ENCODE measurements around the gene PRKD1. TPM values are rescaled to one million over a fixed set of nuclear protein-coding genes. Genes with fewer than 3 reads are reported as not detected.

PRKD1 gene
- total RNA-seq, 1 experiment from 2014 or later = not detected

GRCh38 chr14:29706700-29707099 lies 220.9 kb downstream of the PRKD1 start:
- Histone ChIP-seq H2AFZ (ENCODE audit: low read depth, low read length, poor library complexity, severe bottlenecking) (no peak overlapping the region), H3K9me2 (ENCODE audit: insufficient read depth) (no peaks in the 10 kb centered on the region), H4K20me1 (ENCODE audit: insufficient read depth) (no peaks in the 10 kb centered on the region), H3K27me3 (ENCODE audit: insufficient read depth, low read length) (no peaks in the 10 kb centered on the region), H3K9ac (ENCODE audit: low read length) (no peak overlapping the region), H3K27ac (ENCODE audit: low read depth, low read length) (no peak overlapping the region), H3K4me3 (replicated peaks in 1 of 2; ENCODE audit: low read depth in 1 of 2, low read length in 2 of 2) (no peak overlapping the region), H3K9me3 (ENCODE audit: control insufficient read depth in 1 of 2, insufficient read depth in 1 of 2, low read depth in 1 of 2, low read length in 2 of 2) (peaks cover 6 to 26% of the 10 kb centered on the region in 2 experiments; a peak in 2 of 4 replicates), H3K4me2 (ENCODE audit: low read length) (no peak overlapping the region), H3K4me1 (ENCODE audit: control insufficient read depth in 1 of 2, insufficient read depth in 2 of 2, low read length in 2 of 2) (no peaks in the 10 kb centered on the region), H3K36me3 (ENCODE audit: control insufficient read depth in 1 of 2, insufficient read depth in 2 of 2, low read length in 2 of 2) (no peaks in the 10 kb centered on the region), H3K79me2 (ENCODE audit: insufficient read depth, low read length) (no peaks in the 10 kb centered on the region)
- POLR2A ChIA-PET = no interaction called here
- RAD21 ChIA-PET (ENCODE audit: low non-redundant PET in 1 of 2, low total read pairs in 2 of 2, uncharacterized antibody in 2 of 2, unreplicated experiment in 2 of 2) = no interaction called here
- DNase-seq (ENCODE audit: low read depth, low spot score) (no peak), ATAC-seq (no peak)
- intact Hi-C loops (cut with micrococcal nuclease) = no loop called here
- BruUV-seq (replicated peaks) = no TSS peak
- CTCF ChIA-PET = no interaction called here
- TF ChIP-seq REST (IDR thresholded peaks at IDR 0.05; ENCODE audit: low read depth) = no peak
- no peak for TF ChIP-seq TCF7L2 (IDR thresholded peaks at IDR 0.05; ENCODE audit: borderline replicate concordance, extremely low read depth, insufficient read depth, insufficient read length)
- TF ChIP-seq YY1 (IDR thresholded peaks at IDR 0.05; ENCODE audit: extremely low read depth, insufficient replicate concordance, low read depth, low read length) = no peak
- TF ChIP-seq, protein P1, sequence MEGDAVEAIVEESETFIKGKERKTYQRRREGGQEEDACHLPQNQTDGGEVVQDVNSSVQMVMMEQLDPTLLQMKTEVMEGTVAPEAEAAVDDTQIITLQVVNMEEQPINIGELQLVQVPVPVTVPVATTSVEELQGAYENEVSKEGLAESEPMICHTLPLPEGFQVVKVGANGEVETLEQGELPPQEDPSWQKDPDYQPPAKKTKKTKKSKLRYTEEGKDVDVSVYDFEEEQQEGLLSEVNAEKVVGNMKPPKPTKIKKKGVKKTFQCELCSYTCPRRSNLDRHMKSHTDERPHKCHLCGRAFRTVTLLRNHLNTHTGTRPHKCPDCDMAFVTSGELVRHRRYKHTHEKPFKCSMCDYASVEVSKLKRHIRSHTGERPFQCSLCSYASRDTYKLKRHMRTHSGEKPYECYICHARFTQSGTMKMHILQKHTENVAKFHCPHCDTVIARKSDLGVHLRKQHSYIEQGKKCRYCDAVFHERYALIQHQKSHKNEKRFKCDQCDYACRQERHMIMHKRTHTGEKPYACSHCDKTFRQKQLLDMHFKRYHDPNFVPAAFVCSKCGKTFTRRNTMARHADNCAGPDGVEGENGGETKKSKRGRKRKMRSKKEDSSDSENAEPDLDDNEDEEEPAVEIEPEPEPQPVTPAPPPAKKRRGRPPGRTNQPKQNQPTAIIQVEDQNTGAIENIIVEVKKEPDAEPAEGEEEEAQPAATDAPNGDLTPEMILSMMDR (IDR thresholded peaks at IDR 0.05 in 2 of 3, conservative IDR thresholded peaks at IDR 0.05 in 1 of 3; ENCODE audit: borderline replicate concordance in 1 of 3, insufficient read depth in 1 of 3, low read depth in 2 of 3, low read length in 2 of 3) = no peak
- TF ChIP-seq RAD21 (IDR thresholded peaks at IDR 0.05; ENCODE audit: low read depth) = no peak
- TF ChIP-seq ZFX (IDR thresholded peaks at IDR 0.05) = no peak
- no peak for TF ChIP-seq FOSL1 (IDR thresholded peaks at IDR 0.05; ENCODE audit: low read depth)
- no peak for TF ChIP-seq SRF (IDR thresholded peaks at IDR 0.05; ENCODE audit: low read depth)
- no peak for TF ChIP-seq SIN3A (IDR thresholded peaks at IDR 0.05; ENCODE audit: low read depth)
- TF ChIP-seq ZNF274 (IDR thresholded peaks at IDR 0.05; ENCODE audit: low read depth, low read length) = no peak
- TF ChIP-seq CBX3 (IDR thresholded peaks at IDR 0.05; ENCODE audit: low read depth) = no peak
- no peak for TF ChIP-seq POLR2AphosphoS5 (IDR thresholded peaks at IDR 0.05; ENCODE audit: low read depth, low read length)
- TF ChIP-seq POLR2A (IDR thresholded peaks at IDR 0.05; ENCODE audit: borderline replicate concordance, extremely low read depth, insufficient read depth, insufficient read length) = no peak
- no peak for TF ChIP-seq ZBTB33 (IDR thresholded peaks at IDR 0.05; ENCODE audit: extremely low read depth, insufficient replicate concordance, low read length)
- no peak for TF ChIP-seq EZH2phosphoT487 (IDR thresholded peaks at IDR 0.05; ENCODE audit: borderline replicate concordance)
- TF ChIP-seq, protein P2, sequence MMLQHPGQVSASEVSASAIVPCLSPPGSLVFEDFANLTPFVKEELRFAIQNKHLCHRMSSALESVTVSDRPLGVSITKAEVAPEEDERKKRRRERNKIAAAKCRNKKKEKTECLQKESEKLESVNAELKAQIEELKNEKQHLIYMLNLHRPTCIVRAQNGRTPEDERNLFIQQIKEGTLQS (IDR thresholded peaks at IDR 0.05) = no peak
- no peak for TF ChIP-seq MAX (IDR thresholded peaks at IDR 0.05)
- TF ChIP-seq EGR1 (IDR thresholded peaks at IDR 0.05; ENCODE audit: low read depth) = no peak
- no peak for TF ChIP-seq JUND (IDR thresholded peaks at IDR 0.05)

All from HCT116 (cell line).